Measurements from ENCODE around the gene ATPAF2. TPM values are rescaled to one million over a fixed set of nuclear protein-coding genes. Genes with fewer than 3 reads are reported as not detected.
"Not testable (repeated sequence)": the region's sequence is repeated elsewhere in the genome, so short reads cannot be mapped to it uniquely, and the experiment has no call there.

ATPAF2 gene
- polyA plus RNA-seq, 1 donor: 29.5 TPM

- no peak for DNase-seq
Observed at GRCh38 chr17:18011286-18011685, 27.7 kb downstream of the ATPAF2 start.

GRCh38 chr17:18009609-18010420 lies 29.2 kb downstream of the ATPAF2 start:
- DNase-seq: no peak

- DNase-seq: no peak
Observed at GRCh38 chr17:18008496-18009268, 30.3 kb downstream of the ATPAF2 start.

- DNase-seq: no peak
Observed at GRCh38 chr17:18006495-18007239, 32.3 kb downstream of the ATPAF2 start.

- DNase-seq: no peak
Observed at GRCh38 chr17:18005496-18005895, 33.5 kb downstream of the ATPAF2 start.

GRCh38 chr17:18004884-18005305 lies 34.1 kb downstream of the ATPAF2 start:
- no peak for DNase-seq

- no peak for DNase-seq
Observed at GRCh38 chr17:18004345-18004744, 34.6 kb downstream of the ATPAF2 start.

- no peak for DNase-seq
Observed at GRCh38 chr17:18002171-18002570, 36.8 kb downstream of the ATPAF2 start.

GRCh38 chr17:18000030-18000408 lies 38.9 kb downstream of the ATPAF2 start:
- DNase-seq: no peak

GRCh38 chr17:17999364-18000029 lies 39.5 kb downstream of the ATPAF2 start:
- no peak for DNase-seq

- no peak for DNase-seq
Observed at GRCh38 chr17:17998934-17999333, 40.0 kb downstream of the ATPAF2 start.

- DNase-seq: not testable (repeated sequence)
Observed at GRCh38 chr17:17995887-17996286, 43.1 kb downstream of the ATPAF2 start.

GRCh38 chr17:17994271-17995069 lies 44.5 kb downstream of the ATPAF2 start:
- no peak for DNase-seq

- no peak for DNase-seq
Observed at GRCh38 chr17:17993852-17994251, 45.1 kb downstream of the ATPAF2 start.

GRCh38 chr17:17993366-17993765 lies 45.6 kb downstream of the ATPAF2 start:
- no peak for DNase-seq

GRCh38 chr17:17990282-17990681 lies 48.7 kb downstream of the ATPAF2 start:
- DNase-seq: no peak

GRCh38 chr17:17989618-17990017 lies 49.4 kb downstream of the ATPAF2 start:
- DNase-seq: no peak

- DNase-seq: no peak
Observed at GRCh38 chr17:17989081-17989480, 49.9 kb downstream of the ATPAF2 start.

GRCh38 chr17:17988427-17988945 lies 50.5 kb downstream of the ATPAF2 start:
- DNase-seq: no peak

- DNase-seq: no peak
Observed at GRCh38 chr17:17987901-17988300, 51.1 kb downstream of the ATPAF2 start.

Measured in left kidney (tissue), 2 donors.